T-helper 17 cell (primary cell): ENCODE results near the gene SSRP1. TPM values are rescaled to one million over a fixed set of nuclear protein-coding genes. Genes with fewer than 3 reads are reported as not detected.

Experiments
- ATAC-seq: fragments of 150-1000 bp; cut with Tn5 transposase; 2 replicates; pipeline ENCODE4 v1.10.0; 2021; ENCODE audit warnings: mild to moderate bottlenecking, moderate library complexity
- DNase-seq, 3 donors: peaks; one replicate each; pipeline versions ENCODE4 v3.0.0 to v3.0.0-alpha.2; 2020 to 2021
- H3K9me3 ChIP-seq: one replicate; pipeline ENCODE4 v1.7.0; 2013; ENCODE audit warnings: low read length, mild to moderate bottlenecking; ENCODE audit not compliant: control insufficient read depth, poor library complexity, severe bottlenecking
- H3K27ac Mint-ChIP-seq: one replicate; pipeline ENCODE4 v1.8.0; 2022; ENCODE audit warnings: mild to moderate bottlenecking, moderate library complexity, mixed read lengths
- H3K27me3 Mint-ChIP-seq: one replicate; pipeline ENCODE4 v1.8.0; 2022; ENCODE audit warnings: mixed read lengths
- H3K36me3 Mint-ChIP-seq: one replicate; pipeline ENCODE4 v1.8.0; 2022; ENCODE audit warnings: low read depth, mixed read lengths
- H3K4me1 Mint-ChIP-seq: one replicate; pipeline ENCODE4 v1.8.0; 2022; ENCODE audit warnings: mild to moderate bottlenecking, mixed read lengths
- H3K4me3 Mint-ChIP-seq: one replicate; pipeline ENCODE4 v1.8.0; 2022; ENCODE audit warnings: mild to moderate bottlenecking, moderate library complexity, mixed read lengths
- total RNA-seq, 4 donors: library from RNA in 2 of 4; stranded (reverse) in 2 of 4; gene quantifications; one replicate each; pipeline ENCODE4 v1.2.3 and lab custom pipeline; 2022 to 2026

Gene SSRP1
- total RNA-seq, 2 donors from 2014 or later: 46.4 to 47.2 TPM

- peaks cover 40% of the 10 kb centered on the region for H3K4me1 Mint-ChIP-seq
- ATAC-seq (no peak), DNase-seq (no peak)
- H3K27ac Mint-ChIP-seq: peak overlapping the region; percentile 78
- peaks cover 4% of the 10 kb centered on the region for H3K36me3 Mint-ChIP-seq
- H3K27me3 Mint-ChIP-seq: no peaks in the 10 kb centered on the region
- H3K4me3 Mint-ChIP-seq: peak overlapping the region; percentile 94
- no peaks in the 10 kb centered on the region for H3K9me3 ChIP-seq
Measured at GRCh38 chr11:57323167-57323854, 12.4 kb downstream of the SSRP1 start.

- no peaks in the 10 kb centered on the region for H3K9me3 ChIP-seq
- no peaks in the 10 kb centered on the region for H3K27me3 Mint-ChIP-seq
- peak overlapping the region; percentile 78 for H3K27ac Mint-ChIP-seq
- no peak for ATAC-seq
- peak overlapping the region; percentile 94 for H3K4me3 Mint-ChIP-seq
- no peak for DNase-seq
- H3K4me1 Mint-ChIP-seq: peaks cover 38% of the 10 kb centered on the region
- peaks cover 3% of the 10 kb centered on the region for H3K36me3 Mint-ChIP-seq
Measured at GRCh38 chr11:57322256-57323166, 13.2 kb downstream of the SSRP1 start.

GRCh38 chr11:57321388-57322255 lies 14.1 kb downstream of the SSRP1 start:
- Mint-ChIP-seq H3K27ac (peak overlapping the region; percentile 45), H3K4me3 (peak overlapping the region; percentile 49), H3K4me1 (peaks cover 30% of the 10 kb centered on the region), H3K36me3 (no peaks in the 10 kb centered on the region), H3K27me3 (no peaks in the 10 kb centered on the region)
- no peak for ATAC-seq
- no peak for DNase-seq
- no peaks in the 10 kb centered on the region for H3K9me3 ChIP-seq

- no peaks in the 10 kb centered on the region for H3K9me3 ChIP-seq
- Mint-ChIP-seq H3K36me3 (no peaks in the 10 kb centered on the region), H3K4me3 (no peak overlapping the region), H3K27ac (peak overlapping the region; percentile 45), H3K27me3 (no peaks in the 10 kb centered on the region), H3K4me1 (peaks cover 23% of the 10 kb centered on the region)
- DNase-seq (no peak), ATAC-seq (no peak)
Measured at GRCh38 chr11:57320719-57321387, 14.8 kb downstream of the SSRP1 start.

- no peaks in the 10 kb centered on the region for H3K9me3 ChIP-seq
- H3K27ac Mint-ChIP-seq: no peak overlapping the region
- no peaks in the 10 kb centered on the region for H3K36me3 Mint-ChIP-seq
- H3K4me1 Mint-ChIP-seq: peaks cover 16% of the 10 kb centered on the region
- no peaks in the 10 kb centered on the region for H3K27me3 Mint-ChIP-seq
- no peak for ATAC-seq
- no peak overlapping the region for H3K4me3 Mint-ChIP-seq
- no peak for DNase-seq
Measured at GRCh38 chr11:57320067-57320718, 15.5 kb downstream of the SSRP1 start.

GRCh38 chr11:57318178-57318577 lies 17.5 kb downstream of the SSRP1 start:
- Mint-ChIP-seq H3K27ac (no peak overlapping the region), H3K4me3 (no peak overlapping the region), H3K27me3 (no peaks in the 10 kb centered on the region), H3K36me3 (no peaks in the 10 kb centered on the region), H3K4me1 (peaks cover 12% of the 10 kb centered on the region)
- ATAC-seq: no peak
- H3K9me3 ChIP-seq: no peaks in the 10 kb centered on the region
- DNase-seq: no peak

- Mint-ChIP-seq H3K27ac (no peak overlapping the region), H3K4me3 (no peak overlapping the region), H3K36me3 (no peaks in the 10 kb centered on the region), H3K4me1 (peaks cover 4% of the 10 kb centered on the region), H3K27me3 (no peaks in the 10 kb centered on the region)
- ATAC-seq (no peak), DNase-seq (no peak)
- H3K9me3 ChIP-seq: no peaks in the 10 kb centered on the region
Measured at GRCh38 chr11:57316017-57316416, 19.7 kb downstream of the SSRP1 start.

GRCh38 chr11:57315491-57315890 lies 20.2 kb downstream of the SSRP1 start:
- no peaks in the 10 kb centered on the region for H3K9me3 ChIP-seq
- DNase-seq: no peak
- Mint-ChIP-seq H3K4me1 (peaks cover 6% of the 10 kb centered on the region), H3K4me3 (no peak overlapping the region), H3K36me3 (no peaks in the 10 kb centered on the region), H3K27ac (no peak overlapping the region), H3K27me3 (no peaks in the 10 kb centered on the region)
- no peak for ATAC-seq

- no peak for ATAC-seq
- H3K27me3 Mint-ChIP-seq: no peaks in the 10 kb centered on the region
Measured at GRCh38 chr11:57314221-57314973, 21.3 kb downstream of the SSRP1 start.

GRCh38 chr11:57313788-57314135 lies 21.9 kb downstream of the SSRP1 start:
- no peaks in the 10 kb centered on the region for H3K27me3 Mint-ChIP-seq
- H3K36me3 Mint-ChIP-seq: peaks cover 4% of the 10 kb centered on the region
- ATAC-seq (no peak), DNase-seq (no peak)
- H3K27ac Mint-ChIP-seq: no peak overlapping the region
- no peak overlapping the region for H3K4me3 Mint-ChIP-seq
- no peaks in the 10 kb centered on the region for H3K9me3 ChIP-seq
- H3K4me1 Mint-ChIP-seq: peaks cover 9% of the 10 kb centered on the region

More at GRCh38 chr11:57314221-57314973, 21.3 kb downstream of the SSRP1 start:
- no peaks in the 10 kb centered on the region for H3K9me3 ChIP-seq
- DNase-seq: no peak
- no peak overlapping the region for H3K4me3 Mint-ChIP-seq
- no peak overlapping the region for H3K27ac Mint-ChIP-seq
- peaks cover 4% of the 10 kb centered on the region for H3K36me3 Mint-ChIP-seq
- peaks cover 9% of the 10 kb centered on the region for H3K4me1 Mint-ChIP-seq

- H3K9me3 ChIP-seq: no peaks in the 10 kb centered on the region
- no peak for DNase-seq
- H3K27me3 Mint-ChIP-seq: no peaks in the 10 kb centered on the region
- no peak for ATAC-seq
- H3K4me1 Mint-ChIP-seq: peaks cover 9% of the 10 kb centered on the region
- no peak overlapping the region for H3K27ac Mint-ChIP-seq
- no peak overlapping the region for H3K4me3 Mint-ChIP-seq
- peaks cover 4% of the 10 kb centered on the region for H3K36me3 Mint-ChIP-seq
Measured at GRCh38 chr11:57313071-57313787, 22.5 kb downstream of the SSRP1 start.
